KG1 (cell line): ENCODE data around the gene AZI2.

Source experiments
- DNase-seq: peaks from one replicate; lab custom pipeline; 2025; lab: John Stamatoyannopoulos, UW

The AZI2 gene

DNA sequence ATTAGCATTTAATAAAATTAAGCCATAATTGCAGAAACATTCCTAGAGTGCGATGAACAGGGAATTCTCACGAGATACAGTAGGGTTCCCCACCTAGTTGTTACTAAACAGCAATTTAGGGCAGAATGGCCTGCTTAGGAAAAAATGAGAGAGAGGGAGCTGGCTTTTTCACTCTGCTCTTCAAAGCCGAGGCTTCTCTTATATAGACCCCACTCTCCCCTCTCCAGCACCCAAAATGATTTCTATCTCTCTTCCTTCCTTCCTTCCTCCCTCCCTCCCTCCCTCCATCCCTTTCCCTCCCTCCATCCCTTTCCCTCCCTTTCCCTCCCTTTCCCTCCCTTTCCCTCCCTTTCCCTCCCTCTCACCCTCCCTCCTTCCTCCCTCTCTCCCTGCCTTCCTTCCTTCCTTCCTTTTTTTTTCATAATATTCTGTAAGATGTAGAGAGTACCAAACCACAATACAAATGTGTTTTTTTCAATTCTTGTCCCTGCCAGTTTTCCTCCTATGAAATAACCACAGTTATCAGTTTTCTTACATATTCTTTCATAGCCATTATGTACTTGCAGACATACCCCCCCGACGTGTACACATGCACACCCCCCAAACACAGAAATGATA lies 48.2 kb downstream of the AZI2 start:
- no peak for DNase-seq

DNA sequence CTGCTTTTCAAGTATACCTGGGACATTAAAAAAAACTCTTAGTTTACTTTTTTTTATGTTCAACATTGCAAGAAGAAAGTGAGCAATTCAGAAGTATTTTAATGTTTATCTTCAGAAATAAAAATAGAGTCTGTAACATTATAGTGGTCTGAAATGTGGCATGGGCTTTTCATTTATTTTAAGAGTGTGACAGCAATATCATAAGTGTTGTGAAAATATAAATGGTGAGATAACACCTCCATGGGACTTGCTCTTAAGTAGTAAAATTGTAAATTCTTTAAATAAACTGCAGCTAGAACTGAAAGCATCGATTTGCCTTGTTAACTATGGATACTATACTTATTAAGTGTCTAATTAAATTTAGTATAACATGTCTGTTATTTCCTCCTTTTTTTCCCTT lies 48.9 kb downstream of the AZI2 start:
- no peak for DNase-seq

DNA sequence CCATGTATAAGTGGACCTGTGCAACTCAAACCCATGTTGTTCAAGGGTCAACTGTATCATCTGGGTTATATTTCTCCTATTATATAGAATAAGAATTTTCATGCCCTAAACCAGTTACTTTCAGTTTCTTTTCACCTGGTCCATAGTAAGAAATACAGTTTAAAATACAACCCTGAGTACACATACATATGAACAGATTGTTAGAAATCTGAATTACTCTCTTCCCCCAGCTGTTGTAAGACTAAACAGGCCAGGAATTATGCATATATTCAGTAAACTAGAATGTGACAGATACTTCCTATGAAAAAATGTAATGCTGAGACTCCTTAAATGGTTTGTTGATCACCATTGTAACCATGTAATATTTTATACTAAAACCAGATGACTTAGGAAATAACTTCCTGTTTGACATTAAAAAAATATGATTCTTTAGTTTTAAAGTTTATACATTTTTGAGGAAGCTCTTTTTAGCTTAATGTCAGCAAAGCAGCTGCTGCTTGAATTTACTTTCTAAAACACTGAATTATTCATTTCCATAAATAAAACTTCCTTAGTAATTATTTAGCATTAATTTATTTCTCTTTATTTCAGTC lies 52.6 kb downstream of the AZI2 start:
- DNase-seq: no peak

DNA sequence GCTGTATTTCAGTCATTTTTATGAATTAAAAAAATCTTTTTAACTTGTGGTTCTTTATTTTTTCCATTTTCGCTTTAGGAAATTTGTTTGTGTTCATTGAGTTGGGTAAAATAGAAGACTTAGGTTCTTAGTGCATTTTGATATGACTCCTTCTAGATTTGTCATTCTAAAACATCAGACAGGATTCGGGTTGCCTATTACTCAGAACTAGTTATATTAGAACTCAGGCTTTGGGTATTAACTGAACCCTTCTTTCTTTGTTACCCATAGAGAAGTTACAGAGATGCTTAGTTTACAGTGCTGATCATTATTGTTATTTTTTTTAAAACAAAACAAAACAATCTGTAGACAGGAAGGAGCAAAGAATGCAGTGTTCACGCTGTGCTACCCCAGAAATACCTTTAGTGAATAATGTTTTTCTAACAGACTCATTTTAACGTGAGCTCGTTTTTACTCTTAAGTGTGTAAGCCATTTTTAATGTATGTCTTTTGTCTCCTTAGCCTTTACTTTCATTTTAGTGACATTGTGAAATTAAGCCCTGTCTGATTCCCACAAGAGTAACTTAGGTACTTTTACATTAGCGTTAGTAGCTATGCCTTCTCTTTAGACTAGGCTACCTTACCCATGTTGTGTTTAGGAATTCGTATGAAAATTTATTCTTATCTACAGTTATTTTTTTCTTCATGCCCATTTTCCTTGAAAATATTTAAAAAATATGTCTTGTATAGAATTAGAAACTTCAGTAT lies 53.8 kb downstream of the AZI2 start:
- no peak for DNase-seq

DNA sequence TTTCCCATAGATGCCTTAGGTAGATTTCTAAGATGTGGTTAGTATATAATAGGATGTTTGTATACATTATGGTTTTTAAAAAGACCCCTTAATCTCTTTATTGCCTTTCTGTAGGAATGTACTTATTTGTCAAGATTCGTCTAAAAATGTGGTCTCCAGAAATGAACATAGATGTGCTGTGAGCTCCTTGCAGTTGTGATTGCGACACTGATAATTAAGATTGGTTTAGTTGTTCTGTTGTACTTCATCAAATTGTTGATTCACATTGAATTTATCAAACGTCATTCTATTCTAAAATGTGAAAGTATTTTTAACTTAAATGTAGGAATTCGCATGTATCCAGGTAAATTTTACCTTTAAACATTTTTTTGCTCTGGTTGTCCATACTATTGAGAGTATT lies 56.0 kb downstream of the AZI2 start:
- DNase-seq: no peak

DNA sequence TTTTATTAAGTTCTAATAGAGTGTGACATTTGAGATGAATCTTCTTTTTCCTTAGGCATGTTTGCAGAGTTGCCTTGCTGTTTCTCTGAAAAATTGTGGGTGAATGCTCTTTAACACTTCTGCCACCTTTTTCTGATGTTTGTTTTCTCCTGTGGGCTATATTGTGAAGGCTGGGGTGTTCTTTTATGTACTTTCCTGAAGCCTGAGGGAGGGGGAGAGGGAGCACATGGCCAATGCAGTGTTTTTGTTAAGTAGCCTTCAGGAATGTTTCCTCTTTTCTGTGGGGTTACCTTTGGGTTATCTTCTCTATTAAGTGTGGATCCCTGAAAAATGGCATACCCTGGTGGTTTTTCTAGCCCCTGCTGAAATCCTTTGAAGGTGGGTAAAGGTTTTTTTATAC lies 57.0 kb downstream of the AZI2 start:
- DNase-seq: no peak

DNA sequence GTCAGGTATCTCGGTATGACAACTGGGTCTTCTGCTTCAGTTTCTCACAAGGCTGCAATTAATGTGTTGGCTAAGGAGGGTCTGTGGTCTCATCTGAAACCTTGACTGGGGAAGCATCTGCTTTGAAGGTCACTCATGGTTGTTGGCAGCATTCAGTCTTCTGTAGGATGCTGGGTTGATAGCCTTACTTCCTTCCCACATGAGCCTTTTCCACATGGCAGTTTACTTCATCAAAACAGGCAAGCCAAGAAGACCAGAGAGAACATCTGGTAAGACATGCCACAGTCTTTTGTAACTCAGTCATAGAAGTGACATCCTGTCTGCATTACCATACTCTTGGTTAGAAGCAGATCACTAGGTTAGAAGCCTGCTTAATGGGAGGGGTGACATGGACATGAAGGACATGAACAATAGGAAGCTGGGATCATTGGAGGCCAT lies 57.7 kb downstream of the AZI2 start:
- no peak for DNase-seq

DNA sequence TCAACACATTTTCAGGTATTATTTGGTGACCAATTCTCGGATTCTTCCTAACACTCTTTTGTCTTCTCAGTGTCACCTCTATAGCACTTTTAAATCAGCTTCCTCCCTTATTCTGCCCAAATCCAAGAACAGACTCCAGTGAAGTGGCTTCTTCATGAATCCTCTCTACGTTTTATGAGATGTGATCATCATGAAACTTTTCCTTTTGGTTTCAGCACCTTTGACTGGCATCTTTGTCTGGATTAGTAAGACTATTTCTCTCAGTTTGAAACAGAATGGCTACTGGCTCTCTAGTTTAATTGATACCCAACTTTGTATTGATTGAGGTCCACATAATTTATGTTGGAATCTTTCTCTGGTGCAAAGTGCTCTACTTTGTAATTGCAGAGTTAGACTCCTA lies 61.6 kb downstream of the AZI2 start:
- no peak for DNase-seq

DNA sequence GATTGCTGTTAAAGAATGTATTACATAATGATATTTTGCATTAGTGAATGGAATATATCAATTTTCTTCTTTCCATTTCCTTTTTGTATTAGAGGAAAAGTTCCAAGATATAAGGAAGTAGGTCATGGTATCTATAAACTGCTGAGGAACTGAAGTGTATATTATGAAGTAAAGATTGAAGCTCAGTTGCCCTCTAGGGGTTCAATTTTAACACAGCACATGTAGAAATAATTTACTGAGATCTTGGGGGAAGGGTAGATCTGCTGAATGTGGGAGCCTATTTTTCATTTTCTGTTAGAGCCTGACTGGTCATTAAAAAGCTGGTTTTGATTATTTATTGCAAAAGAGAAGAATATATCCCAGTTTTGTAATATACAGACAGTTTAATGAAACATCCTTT lies 62.0 kb downstream of the AZI2 start:
- no peak for DNase-seq

DNA sequence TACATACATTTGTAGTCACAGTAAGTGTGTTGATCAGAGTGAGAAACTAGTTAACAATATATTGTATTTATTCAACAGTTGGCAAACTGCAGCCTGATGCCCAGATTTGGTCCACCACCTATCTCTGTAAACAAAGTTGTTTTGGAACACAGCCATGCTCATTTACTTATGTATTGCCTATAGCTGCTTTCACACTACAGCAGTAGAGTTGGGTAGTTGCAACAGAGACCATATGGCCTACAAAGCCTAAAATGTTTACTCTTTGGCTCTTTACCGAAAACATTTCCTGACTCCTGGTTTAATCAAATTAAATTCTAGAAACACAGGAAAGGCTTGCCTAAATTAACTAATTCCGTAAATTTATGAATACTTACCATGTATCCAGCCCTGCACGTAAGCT lies 67.8 kb downstream of the AZI2 start:
- DNase-seq: no peak

DNA sequence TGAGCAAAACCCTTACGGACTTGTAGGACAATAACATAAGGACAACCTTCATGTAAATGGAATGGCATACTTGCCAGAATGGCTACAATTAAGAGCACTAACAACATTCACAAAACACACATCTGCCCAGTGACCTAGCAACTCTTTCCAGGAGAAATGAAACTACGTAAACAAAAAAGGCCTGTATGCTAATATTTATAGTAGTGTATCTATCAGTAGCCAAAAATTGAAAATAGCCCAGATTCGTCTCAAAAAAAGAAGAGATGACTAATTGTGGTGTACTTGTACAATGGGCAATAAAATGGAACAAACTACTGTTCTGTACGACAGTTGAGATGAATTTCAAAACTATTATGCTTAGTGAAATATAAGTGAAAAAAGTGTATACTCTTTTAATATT lies 68.9 kb downstream of the AZI2 start:
- DNase-seq: no peak

DNA sequence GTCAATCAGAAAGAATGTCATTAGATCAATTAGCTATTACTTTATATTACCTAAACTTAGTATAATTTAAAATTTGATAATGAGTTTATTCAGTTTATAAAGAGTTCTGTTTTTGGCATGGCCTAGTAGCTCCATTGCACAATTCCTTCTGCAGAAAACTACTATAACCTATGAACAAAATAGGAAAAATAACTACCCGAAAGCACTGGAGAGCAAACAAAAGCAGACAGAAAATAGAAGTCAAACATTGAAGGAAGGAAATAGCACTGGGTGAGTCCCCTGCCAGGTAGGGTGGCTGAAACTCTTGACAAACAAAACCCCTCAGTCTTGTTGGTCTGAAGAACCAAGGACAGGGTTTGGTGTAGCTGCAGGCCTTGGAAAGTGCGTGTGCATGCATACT lies 69.7 kb downstream of the AZI2 start:
- DNase-seq: no peak

DNA sequence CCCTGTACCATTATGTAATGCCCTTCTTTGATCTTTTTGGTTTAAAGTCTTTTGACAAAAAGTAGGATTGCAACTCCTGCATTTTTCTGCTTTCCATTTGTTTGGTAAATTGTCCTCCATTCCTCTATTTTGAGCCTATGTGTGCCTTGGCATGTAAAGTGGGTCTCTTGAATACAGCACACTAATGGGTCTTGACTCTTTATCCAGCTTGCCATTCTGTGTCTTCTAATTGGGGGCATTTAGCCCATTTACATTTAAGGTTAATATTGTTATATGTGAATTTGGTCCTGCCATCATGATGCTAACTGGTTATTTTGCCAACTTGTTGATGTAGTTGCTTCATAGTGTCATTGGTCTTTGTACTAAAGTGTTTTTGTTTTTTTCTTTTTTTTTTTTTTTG lies 74.8 kb downstream of the AZI2 start:
- no peak for DNase-seq
